Upper lobe of left lung (tissue), 4 donors: ENCODE data around the gene BMX.

Experiments
- CTCF ChIP-seq, 6 experiments: fragments of 450-650 bp in 4 of 6; fragments of 200-600 bp in 2 of 6; sonication (generic) in 2 of 6; IDR thresholded peaks; one replicate each; pipeline ENCODE4 v1.5.1; 2016 to 2019; ENCODE audit warnings: antibody characterized with exemption in 6 of 6
- EP300 ChIP-seq, 4 donors: sonication (generic); formaldehyde crosslinking; IDR thresholded peaks; one replicate each; pipeline ENCODE4 v1.5.1; 2017; ENCODE audit warnings: antibody characterized with exemption in 4 of 4, control low read depth in 2 of 4
- POLR2A ChIP-seq, 4 donors: fragments of 450-650 bp; IDR thresholded peaks; one replicate each; pipeline ENCODE4 v1.5.1; 2016 to 2017; ENCODE audit warnings: antibody characterized with exemption in 4 of 4, mild to moderate bottlenecking in 2 of 4
- POLR2AphosphoS5 ChIP-seq, 2 donors: sonication (generic); formaldehyde crosslinking; IDR thresholded peaks; one replicate each; pipeline ENCODE4 v1.5.1; 2017; ENCODE audit warnings: antibody characterized with exemption in 2 of 2

- TF ChIP-seq CTCF (IDR thresholded peaks at IDR 0.05) (no peak), POLR2AphosphoS5 (IDR thresholded peaks at IDR 0.05) (no peak), POLR2A (IDR thresholded peaks at IDR 0.05) (no peak), EP300 (IDR thresholded peaks at IDR 0.05) (no peak)
Measured at GRCh38 chrX:15576019-15576418, 75.4 kb downstream of the BMX start.
